NCI-H1694 (cell line): ENCODE measurements around the gene HSCB.
"Not testable (repeated sequence)": the region's sequence is repeated elsewhere in the genome, so short reads cannot be mapped to it uniquely, and the experiment has no call there.

Experiments used
- DNase-seq: peaks from one replicate; lab custom pipeline; 2025; lab: John Stamatoyannopoulos, UW

Gene HSCB

DNA sequence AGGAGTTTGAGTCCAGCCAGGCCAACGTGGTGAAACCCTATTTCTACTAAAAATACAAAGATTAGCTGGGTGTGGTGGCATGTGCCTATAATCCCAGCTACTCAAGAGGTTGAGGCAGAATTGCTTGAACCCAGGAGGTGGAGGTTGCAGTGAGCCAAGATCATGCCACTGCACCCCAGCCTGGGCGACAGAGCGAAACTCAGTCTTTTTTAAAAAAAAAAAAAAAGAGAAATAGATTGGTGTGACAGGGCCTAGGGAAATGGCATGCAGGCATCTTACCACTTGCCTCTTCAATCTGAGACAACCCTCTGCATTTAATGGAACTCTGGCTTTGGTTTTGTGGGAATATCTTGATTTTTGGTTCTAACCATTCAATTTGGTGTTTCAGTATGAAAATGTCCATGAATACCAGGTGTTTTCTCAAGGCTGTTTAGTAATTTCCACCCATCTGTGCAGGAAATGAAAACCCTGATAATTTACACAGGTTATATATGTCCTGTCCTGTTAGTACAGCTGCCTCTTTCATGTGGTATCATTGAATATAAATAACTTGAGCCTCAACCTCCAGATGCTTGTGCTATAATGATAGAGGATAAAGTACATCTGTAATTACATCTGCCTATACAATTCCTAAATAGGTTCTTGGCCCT is 50.1 kb downstream of the HSCB start:
- DNase-seq = no peak

DNA sequence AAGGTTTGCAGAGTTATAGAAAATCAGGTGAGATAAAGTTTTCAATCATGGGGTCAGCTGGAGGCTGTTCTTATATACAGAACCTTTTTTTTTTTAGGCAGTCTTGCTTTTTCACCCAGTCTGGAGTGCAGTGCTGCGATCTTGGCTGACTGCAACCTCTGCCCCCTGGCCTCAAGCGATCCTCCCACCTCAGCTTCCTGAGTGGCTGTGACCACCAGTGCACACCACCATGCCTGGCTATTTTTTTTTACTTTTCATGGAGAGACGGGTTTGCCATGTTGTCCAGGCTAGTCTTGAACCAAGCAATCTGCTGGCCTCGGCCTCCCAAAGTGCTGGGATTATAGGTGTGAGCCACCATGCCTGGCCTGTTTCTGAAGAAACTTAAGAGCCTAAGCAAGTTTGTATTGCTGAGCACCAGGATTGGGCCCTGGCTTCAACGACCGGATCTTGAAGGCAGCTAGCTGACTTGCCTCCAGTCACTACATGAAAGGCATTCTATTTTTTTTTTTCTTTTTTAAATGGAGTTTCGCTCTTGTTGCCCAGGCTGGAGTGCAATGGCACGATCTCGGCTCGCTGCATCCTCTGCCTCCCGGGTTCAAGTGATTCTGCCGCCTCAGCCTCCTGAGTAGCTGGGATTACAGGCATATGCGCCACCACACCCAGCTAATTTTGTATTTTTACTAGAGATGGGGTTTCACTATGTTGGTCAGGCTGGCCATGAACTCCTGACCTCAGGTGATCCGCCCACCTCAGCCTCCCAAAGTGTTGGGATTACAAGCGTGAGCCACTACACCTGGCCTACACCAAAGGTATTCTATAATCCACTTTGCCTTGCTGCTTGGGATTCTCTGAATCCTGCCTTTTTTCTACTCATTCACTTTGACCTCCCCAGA is 50.9 kb downstream of the HSCB start:
- DNase-seq = no peak

DNA sequence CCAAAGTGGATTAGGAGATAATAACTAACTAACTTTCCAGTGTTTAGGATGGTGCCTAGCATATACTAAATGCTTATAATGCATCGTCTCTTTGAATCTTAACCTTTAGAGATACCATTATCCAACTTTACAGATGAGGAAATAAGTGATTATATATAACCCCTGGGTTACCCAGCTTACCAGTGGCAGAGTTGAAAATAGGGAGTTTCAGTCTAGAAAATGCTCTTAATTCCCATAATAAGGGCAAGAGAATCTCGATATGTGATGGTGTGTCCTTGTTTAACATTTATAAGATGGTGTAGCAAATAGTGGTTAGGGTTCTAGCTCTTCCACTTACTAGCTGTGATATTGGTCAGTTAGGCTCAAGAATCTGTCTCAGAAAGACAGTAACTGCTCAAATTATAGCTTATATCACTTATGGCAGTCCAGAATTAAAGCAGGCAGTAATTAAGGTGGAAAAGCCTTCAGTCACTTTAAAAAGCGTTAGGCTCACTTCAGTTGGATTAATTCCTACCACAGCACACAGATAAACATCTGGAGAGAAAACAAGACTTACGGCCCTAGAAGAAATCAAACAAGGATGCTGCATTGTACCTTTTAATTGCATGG is 52.2 kb downstream of the HSCB start:
- no peak for DNase-seq

DNA sequence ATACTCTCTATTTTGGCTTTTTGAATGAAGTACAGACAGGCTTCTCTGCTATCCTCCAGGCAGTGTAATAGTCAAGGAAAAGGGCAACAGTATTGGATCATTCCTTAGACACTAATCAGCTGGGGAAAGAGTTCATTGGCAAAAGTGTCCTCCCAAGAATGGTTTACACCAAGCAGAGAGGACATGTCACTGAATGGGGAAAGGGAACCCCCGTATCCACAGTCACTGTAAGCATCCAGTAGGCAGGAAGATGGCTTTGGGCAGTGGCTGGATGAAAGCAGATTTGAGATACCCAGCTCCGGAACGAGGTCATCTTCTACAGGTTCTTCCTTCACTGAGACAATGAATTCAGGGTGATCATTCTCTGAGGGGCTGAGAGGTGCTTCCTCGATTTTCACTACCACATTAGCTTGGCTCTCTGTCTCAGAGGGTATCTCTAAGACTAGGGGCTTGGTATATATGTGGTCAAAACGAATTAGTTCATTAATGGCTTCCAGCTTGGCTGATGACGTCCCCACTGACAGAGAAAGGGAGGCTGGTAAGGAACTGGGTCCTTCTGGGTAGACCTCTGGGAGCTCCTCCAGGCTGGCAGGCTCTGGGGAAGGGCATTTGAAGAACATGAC is 53.3 kb downstream of the HSCB start:
- DNase-seq = no peak

DNA sequence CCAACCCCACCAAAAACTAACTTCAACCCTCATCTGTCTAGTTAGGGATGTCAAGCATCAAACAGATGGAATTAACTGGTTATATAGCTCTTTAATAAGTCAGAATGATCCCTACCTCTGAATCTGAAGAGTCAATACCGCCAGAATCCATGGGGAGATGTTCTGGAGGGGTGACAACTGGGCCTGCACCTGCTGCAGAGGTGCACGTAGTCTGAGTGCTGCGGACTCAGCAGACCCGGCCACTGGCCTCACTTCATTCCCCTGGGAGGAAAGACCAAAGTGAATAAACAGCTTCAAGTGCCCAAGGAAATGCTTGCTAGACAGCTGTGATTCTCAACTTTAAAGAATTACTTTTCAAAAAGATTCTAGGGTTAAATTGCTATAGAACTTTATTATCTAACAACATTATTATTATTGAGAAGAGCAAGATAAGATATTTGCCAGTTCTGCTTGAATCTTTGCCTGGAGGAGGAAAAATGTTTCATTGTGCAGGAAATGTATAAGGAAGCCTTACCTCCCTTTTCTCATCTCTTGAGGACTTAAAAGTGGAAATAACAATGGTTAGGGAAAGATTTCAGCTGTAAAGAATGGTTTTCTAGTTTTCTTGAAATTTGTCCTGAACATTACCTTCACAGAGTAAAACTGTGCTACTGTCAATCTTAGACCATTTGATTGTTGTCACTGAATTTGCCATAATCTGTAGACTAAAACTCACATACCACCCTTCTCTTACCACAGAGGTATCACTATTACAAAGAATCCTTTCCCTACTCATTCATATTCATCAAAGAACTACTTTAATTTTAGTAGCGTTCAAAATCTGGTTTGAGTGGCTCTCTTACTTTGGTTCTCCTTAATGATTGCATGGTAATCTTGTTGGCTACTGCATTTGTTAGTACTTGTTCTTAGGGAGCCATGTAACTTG is 54.4 kb downstream of the HSCB start:
- DNase-seq = no peak

DNA sequence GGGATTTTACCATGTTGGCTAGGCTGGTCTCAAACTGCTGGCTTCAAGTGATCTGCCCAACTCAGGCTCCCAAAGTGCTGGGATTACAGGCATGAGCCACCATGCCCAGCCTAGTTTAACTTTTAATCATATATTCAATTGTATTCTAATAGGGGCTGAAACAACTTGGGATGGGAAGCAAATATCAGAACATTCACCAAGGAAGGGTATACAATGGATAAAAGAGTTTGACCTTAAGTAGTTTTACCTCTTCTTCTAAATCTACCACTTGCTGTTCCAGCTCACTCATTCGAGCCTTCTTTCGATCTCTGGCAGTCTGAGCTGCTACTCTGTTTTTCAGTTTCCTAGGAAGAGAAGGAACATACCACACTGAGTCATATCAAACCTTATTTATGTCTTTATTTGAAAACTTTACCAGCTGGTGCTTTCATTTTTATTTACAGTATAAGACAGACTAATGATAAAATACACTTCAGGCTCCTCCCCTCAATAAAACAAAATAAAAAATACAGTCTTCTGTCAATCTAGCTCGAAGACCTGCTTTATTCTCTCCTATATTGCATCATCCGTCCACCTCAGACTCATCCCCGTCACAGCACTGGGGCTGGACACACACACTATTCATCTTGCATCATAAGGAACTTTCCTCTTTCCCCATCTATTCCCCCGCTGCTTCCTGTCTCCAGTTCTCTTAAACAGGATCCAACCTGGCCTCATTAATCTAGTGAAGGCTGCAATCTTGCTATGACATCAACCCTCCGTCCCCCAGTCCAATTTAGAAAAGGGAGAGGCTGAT is 57.2 kb downstream of the HSCB start:
- DNase-seq = no peak

DNA sequence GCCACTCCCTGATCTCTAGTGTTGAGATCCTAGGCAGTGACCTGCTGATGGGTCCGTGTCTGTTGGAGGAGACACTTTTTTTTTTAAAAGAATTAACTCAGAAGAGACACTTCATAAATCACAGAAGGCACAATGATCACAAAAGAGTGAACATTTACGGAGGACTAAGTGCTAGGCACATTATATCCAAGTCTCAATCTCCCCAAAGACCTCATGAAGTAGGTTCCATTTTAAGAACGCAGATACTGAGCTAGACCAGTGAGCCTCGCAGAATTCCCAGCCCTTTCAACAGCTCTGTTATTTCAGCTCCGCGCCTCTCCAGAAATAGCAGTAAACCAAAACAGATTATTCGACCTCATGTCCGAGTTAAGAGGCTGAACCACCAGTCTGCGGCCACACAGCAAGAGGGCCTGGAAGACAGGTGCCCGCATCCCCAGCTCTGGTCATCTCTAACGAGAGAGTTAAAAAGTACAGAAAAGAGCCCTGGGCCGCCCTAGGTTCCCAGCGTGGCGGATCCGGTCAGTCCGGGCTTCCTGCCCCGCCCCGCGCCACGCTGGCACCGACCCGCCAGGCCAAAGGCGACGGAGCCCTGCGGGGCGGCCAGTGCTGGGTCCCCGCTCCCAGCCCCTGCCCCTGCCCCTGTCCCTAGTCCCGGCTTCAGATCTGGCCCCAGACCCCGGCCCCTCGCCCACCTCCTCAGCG is 57.9 kb downstream of the HSCB start:
- no peak for DNase-seq

DNA sequence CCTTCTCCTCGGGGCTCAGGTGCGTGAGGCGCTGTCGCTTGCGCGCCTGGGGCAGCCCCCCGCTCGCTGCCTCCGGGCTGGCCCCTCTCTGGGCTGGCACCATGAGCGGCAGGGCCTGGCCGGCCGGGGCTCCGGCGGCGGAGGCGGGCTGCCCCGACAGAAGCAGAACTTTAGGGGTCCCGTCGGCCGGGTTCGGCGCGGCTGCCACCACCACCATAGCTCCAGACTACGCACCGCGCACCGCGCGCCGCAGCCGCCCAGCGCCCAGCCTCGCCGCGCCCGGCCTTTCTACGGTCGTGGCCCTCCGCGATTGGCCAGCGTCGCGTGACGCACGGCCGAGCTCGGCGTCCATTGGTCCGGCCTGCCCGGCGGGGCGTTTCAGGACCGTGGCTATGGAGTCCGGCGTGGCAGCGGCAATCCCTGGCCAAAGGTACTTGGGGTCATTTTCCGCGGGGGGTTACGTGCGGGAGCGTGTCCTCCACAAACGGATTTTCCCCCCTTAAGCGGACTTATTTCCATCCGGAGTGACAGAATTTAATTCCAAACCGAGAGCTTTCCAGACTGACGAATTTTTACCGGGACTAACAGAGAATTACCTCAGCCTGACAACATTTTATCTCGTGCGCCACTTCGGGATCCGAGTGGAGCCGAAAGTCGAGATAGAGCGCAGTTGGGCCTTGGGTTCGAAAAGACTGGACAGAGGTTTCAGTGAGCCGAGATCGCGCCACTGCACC is 58.6 kb downstream of the HSCB start, which contains the start of gene XBP1:
TSS of gene XBP1 (minus strand) at position 262 of the 734 bp plus-strand sequence.
- peak; percentile 49 for DNase-seq

DNA sequence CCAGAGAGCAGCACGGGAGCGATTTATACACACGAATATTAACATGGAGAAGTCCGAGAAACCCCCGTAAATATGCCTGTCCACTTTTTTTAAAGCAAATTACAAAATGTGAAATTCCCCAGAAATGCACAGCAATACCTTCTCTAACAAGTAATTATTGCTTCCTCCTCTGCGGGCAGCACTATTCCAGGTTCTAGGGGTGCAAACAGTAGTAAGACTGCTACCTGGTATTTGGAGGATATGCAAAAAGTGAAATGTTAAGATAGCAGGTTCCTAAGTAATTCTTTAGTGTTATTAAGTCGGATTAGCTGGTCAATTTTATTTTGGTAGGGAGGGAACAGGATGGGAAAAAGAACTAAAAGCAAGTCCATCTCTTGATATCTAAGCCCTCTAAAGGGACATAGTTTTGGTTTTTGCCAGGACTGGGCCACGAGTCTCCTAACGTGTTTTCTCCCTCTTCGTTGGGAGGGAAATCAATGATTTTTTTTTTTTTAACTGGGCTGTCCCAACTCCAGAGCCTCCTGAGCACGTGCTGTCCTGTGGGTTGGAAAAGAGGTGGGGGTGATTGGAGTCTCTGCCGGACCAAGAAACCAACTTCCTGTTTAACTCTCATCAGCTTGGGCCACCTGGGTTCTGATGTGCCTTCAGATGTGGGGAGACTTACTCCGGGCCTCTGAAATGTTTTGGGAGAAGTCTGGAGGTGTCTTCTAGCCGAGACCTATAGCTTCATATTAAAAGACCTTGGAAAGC is 60.2 kb downstream of the HSCB start:
- DNase-seq = no peak

DNA sequence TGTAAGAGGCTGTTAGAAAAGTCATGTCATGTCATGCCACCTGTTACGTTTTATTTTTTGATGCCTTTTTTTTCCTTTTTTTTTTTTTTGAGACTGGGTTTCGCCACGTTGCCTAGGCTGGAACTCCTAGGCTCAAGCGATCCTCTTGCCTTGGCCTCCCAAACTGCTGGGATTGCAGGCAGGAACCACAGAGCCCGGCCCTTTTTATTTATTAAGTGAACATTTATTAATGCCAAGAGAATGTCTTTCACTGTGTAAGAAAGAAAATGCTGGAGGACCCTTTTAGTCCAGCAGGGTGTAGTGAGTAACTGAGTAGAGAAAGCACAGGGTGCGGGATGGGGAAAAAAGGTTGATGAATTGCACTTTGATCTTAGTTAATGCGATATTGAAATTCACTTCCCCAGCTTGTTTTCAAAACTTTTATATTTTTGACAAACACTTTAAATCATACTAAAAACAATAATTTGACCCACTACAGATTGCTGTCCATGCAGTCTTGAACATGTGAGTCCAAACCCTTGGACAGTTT is 60.8 kb downstream of the HSCB start:
- no peak for DNase-seq

DNA sequence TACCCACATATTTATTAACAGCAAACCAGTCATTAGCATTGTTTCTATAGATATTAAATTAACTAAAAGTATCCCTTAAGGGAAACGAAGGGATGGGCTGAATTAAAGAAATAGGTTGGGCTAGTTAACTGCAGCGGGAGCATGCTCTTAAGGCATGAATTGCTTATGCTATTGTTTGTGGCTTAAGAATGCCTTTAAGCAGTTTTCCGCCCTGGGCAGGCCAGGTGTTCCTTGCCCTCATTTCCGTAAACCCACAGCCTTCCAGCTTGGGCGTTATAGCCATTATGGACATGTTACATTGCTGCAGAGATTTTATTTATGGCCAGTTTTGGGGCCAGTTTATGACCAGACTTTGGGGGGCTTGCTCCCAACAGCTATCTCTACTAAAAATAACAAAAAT is 63.6 kb downstream of the HSCB start:
- not testable (repeated sequence) for DNase-seq
